Right forelimb (tissue), 1 donor: ENCODE results near the gene ZBTB18.

ENCODE experiments used
- DNase-seq: peaks from one replicate; pipeline ENCODE4 v3.0.0-alpha.2; 2018

Gene ZBTB18

DNA sequence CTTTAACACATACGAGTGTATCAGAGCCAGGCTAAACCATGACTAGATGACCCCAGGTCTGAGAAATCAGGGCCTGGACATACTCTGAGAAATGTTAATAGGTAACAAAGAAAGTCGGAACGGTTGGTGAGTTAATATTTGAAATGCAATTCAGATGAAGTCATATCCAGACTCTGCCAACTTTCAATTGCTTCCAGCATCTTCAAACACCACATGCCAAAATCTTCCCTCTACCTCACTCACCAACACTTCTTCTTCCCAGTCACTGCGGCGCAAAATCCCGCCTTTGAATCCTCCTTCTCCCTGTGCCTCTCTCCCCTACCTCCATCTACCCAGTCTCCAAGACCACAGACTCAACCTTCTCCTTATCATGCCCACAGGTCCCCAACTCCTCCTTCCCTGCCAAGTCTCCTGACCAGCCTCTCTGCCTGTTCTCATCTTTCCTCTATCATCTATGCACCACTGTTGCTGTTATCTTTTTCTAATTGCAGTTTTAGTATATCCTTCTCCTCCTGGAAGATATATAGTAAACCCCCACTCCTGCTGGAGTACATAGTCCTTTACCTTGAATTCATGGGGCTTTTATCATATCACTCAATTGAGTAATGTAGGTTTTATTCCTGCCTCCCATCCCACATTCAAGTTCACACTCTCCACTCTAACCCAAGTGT lies 41.3 kb downstream of the ZBTB18 start:
- no peak for DNase-seq

DNA sequence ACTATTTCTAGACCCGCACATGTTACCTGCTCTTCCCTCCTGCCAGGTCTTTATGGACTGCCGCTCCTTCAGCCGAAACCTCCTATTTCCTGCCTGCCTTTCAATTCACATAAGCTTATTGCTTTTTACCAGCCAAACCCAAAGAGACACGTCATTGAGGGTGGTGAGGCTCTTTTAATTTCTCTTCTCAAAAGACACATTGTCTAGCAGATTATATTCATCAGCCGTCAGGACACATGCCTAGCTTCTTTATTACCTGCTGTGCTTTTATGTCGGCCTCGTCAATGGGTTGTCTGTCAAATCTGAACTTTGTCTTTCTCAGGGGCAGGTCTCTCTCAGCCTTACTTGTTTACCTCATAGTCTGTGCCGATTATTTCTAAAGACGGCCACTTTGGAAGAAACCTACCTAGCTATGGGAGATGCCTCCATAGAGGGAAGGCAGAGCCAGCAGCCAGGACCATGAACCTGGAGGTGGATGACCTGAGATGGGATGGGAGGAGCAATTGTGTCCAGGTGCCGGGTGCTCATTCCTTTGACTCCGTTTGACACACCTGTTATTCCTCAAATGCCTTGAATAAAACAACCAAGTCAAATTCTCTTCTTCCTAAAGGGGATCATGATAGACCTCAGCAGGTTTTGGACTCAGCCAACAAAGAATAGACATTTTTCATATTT lies 42.0 kb downstream of the ZBTB18 start:
- no peak for DNase-seq

DNA sequence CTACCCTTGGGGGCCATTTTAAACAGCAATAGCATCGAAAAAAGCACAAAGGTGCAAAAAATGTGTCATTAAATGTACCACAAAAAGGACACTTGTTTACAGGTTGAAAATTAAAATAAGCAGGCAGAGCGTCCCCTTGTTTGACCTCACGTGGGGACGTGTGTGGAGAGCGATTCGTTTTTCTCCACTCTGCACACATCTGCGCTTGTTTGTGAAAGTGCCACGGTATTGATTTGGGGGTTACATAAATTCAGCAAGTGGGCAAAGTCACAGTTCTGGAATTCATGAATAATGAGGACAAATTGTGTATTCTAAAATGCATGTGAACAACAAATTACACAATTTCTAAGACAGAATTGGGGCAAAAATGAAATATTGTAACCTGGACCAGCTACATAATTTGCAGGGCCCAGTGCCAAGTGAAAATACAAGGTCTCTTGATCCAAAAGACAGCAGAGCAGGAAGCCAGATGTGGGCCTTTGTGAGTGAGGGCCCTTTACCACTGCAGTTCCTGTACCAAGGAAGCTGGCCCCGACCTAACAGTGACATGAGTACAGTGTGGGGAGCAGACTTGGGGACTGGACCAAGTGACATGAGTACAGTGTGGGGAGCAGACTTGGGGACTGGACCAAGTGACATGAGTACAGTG lies 43.9 kb downstream of the ZBTB18 start:
- DNase-seq, result no peak

DNA sequence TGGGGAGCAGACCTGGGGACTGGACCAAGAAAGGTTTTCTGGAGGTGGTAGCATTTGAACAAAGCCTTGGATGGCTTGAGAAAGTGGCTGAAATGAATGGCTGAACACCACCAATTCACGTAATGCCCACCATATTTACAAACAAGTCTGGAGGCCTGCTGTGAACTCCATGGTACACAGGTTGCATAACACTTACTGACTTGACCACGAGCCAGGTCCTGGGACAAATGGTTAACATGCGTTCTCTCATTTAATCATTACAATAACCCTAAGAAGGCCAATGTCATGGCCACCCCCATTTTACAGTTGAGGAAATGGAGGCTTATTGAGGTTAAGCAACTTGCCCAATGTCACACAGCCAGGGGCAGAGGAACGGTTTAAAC lies 44.4 kb downstream of the ZBTB18 start:
- no peak for DNase-seq

DNA sequence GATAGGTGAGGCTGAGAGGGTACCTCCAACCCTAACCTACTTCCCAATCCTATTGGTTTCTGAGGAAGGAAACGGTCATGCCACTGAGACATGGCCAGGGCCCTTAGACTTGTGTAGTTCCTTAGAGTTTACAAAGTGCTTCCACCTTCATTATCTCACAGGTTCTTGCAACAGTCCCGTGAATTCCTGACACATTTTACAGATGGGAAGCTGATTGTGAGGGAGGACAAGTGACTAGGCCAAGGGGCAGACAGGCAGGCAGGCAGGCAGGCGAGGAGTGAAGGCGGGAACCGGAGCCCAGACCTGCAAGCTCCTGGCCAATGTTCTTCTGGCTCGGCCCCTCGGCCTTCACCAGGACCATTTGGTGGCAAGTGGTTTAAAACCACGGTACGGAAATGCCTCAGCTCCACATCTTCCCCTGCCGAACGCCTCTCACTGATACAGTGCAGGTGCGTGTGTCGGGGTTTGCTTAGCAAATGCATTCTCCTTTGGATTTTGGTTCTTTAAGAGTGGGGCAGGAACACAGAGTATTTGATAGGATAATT lies 45.1 kb downstream of the ZBTB18 start:
- DNase-seq, result no peak

DNA sequence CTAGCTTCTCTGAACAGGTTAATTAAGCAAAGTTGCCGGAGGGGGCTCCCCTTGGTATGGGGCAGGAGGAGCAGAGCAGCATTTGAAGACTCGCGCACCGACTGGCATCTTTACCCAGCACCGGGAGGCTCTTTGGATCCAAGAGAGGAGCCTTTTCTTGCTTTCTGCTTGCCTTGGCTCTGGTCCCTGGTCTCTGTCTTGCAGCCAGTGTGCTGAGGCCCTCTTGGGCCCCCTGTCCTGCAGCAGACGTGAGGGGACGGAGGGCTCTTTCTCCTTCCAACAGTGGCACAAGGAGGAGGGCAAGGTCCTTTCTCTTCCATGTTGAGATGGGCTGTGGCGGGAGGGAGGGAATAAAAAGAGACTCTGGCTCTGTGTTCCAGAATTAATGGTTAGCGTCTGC lies 45.6 kb downstream of the ZBTB18 start:
- DNase-seq, result no peak

DNA sequence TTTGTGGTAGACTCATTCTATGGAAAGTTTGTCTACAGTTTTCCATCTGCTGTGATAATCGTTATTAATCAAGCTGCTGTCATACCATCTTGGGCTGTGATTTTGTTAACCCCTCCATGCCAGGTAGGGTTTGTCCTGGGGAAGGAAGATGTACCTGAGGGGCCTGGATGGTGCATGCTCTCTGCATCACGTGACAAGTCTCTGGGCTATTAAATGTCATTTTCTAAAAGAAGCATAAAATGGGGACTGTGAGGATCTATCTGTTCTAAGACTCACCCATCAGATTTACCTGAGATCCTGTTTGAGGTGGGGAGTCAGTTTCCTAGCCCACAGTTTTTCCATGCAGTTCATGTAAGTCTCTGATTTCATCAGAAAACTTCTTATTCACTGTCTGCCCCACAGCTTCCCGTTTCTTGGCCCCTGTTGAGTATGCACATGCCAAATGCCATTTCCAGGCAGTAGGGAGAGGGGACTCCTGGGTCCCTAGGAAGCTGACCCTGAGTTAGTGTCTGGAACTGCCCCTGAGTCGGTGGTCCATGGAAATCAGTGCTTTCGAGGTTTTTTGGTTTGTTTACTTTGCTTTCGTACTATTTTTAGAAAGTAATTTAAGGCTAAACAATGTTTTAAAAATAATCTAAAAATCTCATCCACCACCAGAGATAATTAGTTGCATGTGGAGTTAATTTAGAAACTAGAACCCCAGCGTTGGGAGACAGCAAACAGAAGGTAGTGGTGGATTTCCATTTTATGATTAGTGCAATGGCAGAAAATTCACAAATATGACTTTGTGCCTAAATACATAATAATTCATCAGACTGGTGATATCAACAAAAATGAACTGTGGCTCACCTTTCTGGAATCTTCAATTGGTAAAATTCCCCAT lies 46.7 kb downstream of the ZBTB18 start:
- no peak for DNase-seq

DNA sequence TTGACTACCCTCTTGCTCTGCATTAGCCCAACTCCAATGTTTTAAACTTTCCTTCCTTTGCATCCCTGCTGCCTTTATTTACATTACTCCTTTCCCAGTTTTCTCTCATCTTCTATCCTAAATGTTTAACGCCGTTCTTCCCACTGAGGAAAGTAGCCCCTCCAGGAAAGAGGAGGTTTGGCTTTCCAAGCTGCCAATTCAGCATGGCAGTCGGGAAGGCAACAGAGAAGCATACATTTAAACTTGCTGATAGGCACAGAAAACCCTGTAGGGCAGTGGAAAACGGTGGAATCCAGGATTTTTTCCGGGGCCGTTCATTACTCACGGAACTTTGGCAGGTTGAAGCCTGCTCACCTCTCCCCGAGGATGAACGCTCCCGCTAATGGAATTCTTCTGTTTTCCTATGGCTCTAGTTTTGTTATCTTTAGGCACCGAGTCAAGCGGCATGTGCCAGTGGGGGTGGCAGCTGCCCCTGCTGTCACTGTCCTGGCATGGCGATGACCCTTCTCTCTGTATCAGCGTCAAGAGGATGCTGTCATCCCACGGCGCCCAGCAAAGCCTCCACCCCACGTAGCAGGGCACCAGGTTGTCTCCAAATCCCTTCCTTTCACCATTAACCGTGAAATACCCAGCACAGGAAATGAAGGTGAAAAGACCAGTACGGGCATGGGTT lies 48.3 kb downstream of the ZBTB18 start:
- DNase-seq, result no peak

DNA sequence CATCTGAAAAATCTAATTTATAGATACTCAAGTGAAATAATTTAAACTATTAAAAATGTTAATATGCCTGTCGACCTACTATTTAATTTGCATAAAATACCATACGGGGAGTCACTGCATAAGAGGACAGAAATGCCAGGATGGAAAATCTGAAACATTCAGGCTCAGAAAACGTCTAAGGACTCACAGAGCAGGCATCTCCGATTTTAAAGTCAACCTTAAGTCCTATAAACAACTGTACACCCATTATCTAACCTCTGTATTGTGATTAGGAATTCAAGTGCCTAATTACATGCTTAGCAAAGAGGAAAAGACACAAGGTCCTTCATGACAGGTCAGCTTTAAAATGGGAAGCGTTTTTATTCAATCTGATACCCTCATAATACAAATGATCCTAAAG lies 49.2 kb downstream of the ZBTB18 start:
- DNase-seq, result no peak

DNA sequence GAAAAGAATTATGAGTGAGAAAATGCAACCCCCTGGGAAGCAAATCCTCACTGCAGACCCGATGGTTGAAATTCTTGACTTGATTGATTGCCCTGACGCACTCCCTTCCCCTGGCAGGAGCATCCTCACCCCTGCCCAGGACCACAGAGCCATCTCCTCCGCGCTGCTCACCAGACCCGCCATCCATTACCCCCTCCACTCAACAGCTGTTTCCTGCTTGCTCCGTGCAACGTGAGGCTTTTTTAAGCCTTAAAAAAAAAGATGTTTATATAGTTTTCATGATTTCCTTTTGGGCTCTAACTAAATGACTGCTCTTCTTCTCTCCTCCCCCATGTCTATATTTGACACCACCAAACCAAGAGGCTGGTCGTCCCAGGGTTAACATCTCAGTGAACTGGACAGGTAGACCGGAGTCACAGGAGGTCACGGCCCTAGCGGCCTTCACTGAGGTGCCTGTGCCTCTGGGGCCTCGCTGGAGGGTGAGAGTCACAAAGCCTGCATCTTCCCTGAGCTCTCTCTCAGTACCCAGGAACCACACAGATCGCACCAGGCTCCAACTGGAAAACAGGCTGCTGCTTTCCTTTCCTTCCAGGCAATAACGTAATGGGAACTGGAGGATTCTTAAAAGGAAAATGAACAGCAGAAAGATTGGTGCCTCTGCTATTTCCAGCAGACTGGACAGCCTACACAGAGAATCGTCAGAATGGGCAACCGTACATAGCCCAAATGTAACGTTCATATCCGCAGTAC lies 49.8 kb downstream of the ZBTB18 start:
- DNase-seq, result no peak

DNA sequence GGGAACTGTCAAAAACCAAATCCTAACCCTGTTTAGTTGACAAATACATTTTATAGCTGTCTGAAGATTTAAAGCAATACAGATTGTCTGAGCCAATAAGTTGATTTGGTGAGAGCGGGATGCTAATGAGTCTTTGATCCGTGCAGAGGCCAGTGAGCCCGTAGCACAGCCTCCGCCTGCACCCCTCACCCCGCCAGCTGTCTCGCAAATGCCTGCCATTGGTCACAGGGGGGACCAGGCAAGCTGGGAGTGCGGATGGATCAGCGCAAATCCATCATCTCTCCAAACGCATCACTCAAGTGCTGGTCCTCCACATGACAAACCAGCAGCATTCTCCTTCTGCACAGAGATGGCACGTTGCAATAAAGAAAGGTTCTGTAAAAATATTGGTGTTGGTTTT lies 51.0 kb downstream of the ZBTB18 start:
- DNase-seq, result no peak

DNA sequence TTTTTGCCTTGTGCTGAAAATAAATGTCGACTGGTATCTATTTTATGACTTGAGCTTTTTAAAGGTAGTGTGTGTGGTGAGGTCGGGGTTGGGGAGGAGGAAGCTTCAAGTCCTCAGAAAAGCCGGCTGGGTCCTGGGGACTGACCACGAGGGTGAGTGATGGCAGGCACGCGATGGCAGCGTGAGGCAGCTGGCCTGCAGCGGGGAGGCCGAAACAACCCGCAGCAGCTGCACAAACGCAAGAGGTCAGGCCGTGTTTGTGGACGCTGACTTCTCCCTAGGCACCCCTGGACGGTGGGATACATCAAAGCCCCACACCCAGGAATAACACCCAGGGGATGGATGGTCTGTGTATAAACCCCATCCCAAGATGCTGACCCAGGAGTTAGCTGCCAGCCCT lies 51.4 kb downstream of the ZBTB18 start:
- DNase-seq, result no peak

DNA sequence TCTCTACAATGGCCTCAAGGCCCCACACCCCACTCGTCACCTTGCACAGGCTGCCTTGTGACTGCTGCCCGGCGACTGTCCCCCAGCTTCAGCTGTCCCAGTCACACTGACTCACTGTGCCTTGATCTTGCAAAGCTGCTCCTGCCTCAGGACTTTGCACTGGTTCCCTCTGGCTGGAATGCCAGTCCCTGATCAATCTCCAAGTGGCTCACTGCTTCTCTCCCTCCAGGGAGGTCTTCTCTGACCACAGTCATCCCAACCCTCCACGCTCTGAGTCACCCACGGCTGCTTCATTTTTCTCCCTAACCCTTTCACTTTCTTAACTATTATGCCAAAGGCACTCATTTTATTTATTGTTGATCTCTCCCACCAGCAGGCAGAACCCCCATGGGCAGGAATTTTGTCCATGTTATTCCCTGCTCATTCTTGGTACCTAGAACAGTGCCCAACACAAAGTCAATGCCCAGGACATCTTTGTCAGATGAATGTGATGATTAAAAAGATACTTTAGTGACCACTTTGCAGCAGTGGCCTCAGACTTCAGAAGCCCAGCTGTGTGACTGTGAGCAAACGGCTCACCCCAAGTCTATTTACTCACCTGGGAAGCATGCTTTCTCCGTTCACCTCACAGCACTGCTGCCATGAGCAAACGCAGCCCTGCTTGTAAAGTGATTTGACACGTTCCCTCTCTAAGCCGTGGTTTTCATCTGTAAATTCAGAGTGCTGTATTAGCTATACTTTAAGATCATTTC lies 53.4 kb downstream of the ZBTB18 start:
- no peak for DNase-seq

DNA sequence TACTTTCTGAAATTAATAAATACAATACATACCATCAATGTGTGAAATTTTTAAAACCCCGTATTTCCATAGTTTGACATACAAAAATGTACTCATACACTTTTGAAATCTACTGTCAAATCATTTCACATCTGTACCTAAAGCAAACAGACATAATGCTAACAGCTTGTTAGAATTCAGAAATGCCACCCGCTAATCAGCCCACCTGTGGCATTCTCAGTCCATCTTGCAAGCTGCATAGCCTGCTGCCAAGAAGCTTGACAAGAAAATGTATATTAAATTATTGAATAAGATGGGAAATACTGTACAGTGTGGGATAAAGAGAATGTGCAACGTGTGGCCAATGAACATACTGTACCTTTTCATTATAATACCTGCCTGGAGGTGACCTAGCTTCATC lies 55.1 kb downstream of the ZBTB18 start:
- DNase-seq, result no peak
